GM12875 (cell line): Measurements from ENCODE around the gene FUT6.
"Not testable (repeated sequence)": the region's sequence is repeated elsewhere in the genome, so short reads cannot be mapped to it uniquely, and the experiment has no call there.

Experiments
- H3K4me3 ChIP-seq: one replicate; pipeline ENCODE4 v1.5.1; 2011; ENCODE audit warnings: low read depth, low read length, control low read depth
- CTCF ChIP-seq: IDR thresholded peaks from 2 replicates; pipeline ENCODE4 v1.5.1; 2011; ENCODE audit warnings: low read depth, mild to moderate bottlenecking, control low read depth, inconsistent platforms, low read length, moderate library complexity, borderline replicate concordance; ENCODE audit not compliant: insufficient read depth

Gene FUT6

DNA sequence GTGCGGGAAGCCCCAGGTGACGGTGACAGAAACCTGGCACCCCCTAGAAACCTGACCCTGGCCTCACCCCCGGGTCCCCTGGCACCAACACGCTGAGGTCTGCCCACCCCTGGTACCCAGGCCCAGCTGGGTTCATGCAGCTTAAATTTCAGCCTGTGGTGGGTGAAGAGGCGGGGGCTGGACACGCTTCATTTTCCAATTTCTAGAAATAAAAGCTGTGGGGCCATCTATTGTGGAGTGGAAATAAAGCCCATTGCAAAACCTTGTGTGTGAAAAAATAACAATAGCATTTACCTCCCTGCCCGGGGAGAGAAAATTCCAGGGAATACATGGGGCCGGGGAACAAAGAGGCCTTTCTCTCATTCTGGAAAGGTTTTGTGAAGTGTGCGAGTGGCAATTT, 38.4 kb upstream of the FUT6 start:
- H3K4me3 ChIP-seq: no peak overlapping the region
- no peak for TF ChIP-seq CTCF

GRCh38 chr19:5877427-5877826, 37.9 kb upstream of the FUT6 start:
- no peak for TF ChIP-seq CTCF
- H3K4me3 ChIP-seq: no peak overlapping the region

DNA sequence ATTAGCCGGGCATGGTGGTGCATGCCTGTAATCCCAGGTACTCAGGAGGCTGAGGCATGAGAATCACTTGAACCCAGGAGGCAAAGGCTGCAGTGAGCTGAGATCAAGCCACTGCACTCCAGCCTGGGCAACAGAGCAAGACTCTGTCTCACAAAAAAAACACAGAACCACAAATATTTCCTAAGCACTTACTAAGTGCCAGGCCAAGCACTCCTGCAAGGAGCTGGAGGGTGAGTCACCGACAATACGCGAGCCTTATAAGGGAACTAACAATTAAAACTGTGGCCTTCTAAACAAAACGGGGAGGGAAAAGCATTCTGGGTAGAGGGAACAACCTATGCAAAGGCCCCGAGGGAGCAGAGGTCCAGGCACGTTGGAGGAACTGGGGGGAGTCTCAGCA, 35.0 kb upstream of the FUT6 start:
- not testable (repeated sequence) for H3K4me3 ChIP-seq

DNA sequence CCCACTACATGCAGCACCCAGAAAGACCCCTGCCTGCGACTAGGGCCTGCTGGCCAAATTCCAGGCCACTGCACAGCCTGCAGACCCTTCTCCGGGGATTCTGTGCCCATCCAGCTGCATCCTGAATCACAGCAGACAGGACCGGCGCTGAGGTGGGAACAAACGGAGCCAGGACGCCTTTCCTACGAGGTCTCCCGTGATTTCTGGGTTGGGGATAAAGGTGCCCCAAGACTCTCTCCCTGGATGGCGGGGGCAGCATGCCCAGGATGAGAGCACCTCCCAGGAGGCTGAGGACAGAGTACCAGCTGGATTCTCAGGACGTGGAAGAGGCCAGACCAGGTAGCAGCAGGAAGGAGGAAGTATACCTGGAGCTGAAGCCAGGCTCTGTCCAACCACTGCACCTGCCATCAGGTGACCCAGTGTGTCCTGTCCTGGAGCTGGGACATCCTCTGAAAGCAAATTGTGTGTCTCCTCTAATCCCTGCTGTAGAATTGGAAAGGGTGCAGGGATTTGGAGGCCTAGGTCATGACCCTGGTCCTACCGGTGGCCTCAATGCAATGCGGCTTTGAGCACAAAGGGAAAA, 34.2 kb upstream of the FUT6 start:
- TF ChIP-seq CTCF: no peak
- H3K4me3 ChIP-seq: no peak overlapping the region

- no peak overlapping the region for H3K4me3 ChIP-seq
- no peak for TF ChIP-seq CTCF
These were observed 31.5 kb upstream of the FUT6 start for GRCh38 chr19:5870986-5871394.

- TF ChIP-seq CTCF: no peak
- H3K4me3 ChIP-seq: no peak overlapping the region
These were observed 28.0 kb upstream of the FUT6 start for GRCh38 chr19:5867201-5868136.

GRCh38 chr19:5865772-5866171, 26.3 kb upstream of the FUT6 start:
- H3K4me3 ChIP-seq: no peak overlapping the region
- no peak for TF ChIP-seq CTCF
